ENCODE results near the gene IMPDH1.

Gene IMPDH1

DNA sequence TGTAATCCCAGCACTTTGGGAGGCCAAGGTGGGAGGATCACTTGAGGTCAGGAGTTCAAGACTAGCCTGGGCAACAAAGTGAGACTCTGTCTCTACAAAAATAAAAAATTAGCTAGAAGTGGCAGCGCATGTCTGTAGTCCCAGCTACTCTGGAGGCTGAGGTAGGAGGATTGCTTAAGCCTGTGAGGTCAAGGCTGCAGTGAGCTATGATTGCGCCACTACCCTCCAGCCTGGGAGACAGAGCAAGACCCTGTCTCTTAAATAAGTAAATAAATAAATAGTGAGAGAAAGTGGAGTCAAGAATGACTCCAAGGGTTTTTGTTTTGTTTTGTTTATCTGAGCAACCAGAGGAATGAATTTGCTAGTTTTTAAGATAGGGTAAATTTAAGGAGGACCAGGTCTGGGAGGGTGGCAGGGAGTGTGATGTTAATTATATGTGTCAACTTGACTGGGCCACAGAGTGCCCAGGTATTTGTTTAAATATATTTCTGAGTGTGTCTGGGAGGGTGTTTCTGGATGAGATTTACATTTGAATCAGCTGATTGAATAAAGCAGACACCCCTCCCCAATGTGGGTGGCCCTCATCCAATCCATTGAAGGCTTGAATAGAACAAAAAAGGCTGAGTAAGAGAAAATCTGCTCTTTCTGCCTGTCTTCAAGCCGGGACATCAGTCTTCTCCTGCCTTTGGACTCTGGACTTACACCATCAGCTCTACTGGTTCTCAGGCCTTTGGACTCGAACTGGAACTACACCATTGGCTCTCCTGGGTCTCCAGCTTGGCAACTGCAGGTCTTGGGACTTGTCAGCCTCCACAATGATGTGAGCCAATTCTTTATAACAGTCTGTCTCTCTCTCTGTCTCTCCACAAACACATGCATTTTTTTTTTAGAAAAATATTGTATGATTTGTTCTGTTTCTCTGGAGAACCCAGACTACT is 23.5 kb downstream of the IMPDH1 start:
- DNase-seq: no peak

- no peak for DNase-seq
Observed at GRCh38 chr7:128384726-128385125, 25.1 kb downstream of the IMPDH1 start.

DNA sequence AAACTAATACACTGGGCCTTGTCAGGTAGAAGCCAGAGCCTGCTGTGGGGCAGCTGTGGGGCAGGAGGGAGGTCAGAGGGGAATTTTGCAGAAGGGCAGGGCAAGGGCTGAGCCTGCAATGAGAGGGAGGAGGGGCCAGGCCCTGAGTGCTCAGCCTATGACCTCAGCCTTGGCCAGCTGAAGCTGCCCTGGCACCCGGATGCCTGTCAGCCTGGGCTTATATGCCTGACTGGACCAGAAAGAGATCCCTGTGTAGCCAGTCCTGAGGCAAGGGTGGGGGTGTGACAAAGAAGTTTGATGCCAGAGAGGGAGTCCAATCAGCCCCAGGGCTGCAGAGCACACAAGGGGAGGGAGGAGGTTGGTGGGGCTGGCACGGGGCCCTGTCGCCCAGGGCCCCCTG is 26.0 kb downstream of the IMPDH1 start:
- no peak for DNase-seq

DNA sequence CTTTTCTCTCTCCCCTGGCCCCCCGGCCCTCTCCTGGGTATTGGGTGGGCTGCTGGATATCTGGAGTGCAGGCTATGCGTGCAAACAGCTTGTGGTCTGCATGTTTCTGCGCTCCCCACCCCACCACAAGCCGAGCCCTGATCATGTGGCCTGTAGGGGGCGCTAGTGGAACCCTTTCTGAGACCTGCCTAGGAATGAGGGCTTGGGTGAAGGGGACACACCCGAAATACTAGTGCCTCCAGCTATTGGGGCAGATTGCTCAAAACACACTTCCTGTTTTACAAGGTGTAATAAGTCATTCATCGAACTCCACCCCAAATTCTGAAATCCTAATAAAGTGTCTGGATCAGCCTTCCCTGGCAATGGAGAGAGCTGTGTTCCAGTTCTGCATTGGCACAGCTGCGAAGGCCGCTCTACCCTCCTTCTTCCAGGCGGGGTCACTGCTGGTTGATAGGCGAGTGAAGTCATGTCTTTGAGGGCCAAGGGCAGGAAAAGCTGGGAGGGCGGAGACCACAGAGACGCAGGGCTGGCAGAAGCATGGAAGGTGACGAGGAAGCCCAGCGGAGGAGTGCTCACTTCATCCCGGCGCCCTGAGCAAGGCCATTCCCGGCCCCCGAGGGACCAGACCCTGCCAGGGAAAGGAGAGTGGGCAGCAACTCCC is 28.5 kb downstream of the IMPDH1 start:
- DNase-seq: no peak

GRCh38 chr7:128380483-128381106 is 29.2 kb downstream of the IMPDH1 start:
- no peak for DNase-seq

- DNase-seq: no peak
Observed at GRCh38 chr7:128379900-128380479, 29.8 kb downstream of the IMPDH1 start.

DNA sequence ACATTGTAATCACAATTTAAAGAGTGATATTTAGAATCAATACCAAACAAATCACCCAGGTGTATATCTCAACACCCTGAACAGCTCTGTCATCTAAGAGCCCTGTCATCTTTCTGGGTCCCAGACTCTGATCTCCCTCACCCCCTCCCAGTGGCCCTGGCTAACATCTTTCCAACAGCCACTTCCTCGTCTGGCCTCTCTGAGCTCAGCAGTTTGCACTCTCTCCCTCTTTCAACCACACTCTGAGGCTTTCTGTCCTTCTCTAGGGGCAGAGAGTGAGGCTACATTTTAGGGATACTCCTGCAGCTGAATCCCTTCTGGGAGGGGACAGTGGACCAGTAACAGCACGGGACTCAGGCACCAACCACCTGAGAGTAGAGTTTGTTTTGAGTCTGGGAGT is 31.1 kb downstream of the IMPDH1 start:
- no peak for DNase-seq

DNA sequence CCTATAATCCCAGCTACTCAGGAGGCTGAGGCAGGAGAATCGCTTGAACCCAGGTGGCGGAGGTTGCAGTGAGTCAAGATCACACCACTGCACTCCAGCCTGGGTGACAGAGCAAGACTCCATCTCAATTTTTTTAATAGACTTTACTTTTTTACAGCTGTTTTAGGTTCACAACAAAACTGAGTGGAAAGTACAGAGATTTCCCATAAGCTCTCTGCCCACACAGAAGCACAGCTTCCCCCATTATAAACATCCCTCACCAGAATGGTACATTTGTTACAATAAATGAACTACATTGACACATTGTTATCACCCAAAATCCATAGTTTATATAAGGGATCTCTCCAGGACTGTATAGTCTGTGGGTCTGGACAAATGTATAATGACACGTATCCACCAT is 33.7 kb downstream of the IMPDH1 start:
- DNase-seq: no peak

- no peak for DNase-seq
Observed at GRCh38 chr7:128374041-128374440, 35.7 kb downstream of the IMPDH1 start.

- no peak for DNase-seq
Observed at GRCh38 chr7:128373606-128374005, 36.2 kb downstream of the IMPDH1 start.

DNA sequence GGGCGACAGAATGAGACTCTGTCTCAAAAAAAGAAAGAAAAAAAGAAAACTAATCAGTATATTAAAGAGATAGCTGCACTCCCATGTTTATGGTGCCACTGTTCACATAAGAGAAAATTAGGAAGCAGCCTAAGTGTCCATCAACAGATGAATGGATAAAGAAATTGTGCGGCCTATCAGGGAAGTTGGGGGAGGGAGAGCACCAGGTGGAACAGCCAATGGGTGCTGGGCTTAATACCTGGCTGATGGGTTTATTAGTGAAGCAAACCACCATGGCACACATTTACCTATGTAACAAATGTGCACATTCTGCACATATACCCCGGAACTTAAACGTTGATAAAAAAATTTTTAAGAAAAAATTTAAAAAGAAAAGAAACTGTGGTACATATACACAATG is 39.3 kb downstream of the IMPDH1 start:
- DNase-seq: no peak

GRCh38 chr7:128366986-128367385 is 42.8 kb downstream of the IMPDH1 start:
- DNase-seq: no peak

DNA sequence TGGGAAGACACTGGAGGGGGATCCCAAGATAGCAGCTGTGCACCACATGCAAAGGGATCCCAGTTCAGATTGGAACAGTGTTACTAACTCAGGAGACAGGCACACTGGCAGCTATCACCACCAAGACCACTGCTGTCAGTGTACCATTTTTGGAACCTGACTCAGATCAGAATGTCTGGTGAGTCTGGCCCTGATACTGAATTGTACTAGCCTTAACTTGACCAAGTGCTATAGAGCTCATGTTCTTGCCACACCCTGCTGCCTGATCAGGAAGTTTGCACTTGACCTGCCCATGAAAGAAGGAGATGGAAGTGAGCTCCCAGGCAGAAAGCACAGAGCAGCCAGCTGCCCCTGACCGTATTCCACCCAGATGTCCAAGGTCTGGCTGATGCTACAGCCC is 43.5 kb downstream of the IMPDH1 start:
- no peak for DNase-seq

DNA sequence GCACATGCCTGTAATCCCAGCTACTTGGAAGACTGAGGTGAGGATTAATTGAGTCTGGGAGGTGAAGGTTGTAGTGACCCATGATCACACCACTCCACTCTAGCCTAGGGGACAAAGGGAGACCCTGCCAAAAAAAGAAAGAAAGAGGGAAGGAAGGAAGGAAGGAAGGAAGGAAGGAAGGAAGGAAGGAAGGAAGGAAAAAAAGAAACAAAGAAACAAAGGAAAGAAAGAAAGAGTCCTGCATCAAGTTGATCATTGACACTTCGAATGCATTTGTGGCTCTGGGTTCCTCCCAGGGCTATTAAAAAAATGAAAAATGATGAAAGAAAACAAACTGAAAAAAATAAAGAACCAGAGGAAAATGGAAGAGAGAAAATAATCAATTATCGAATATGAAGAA is 44.4 kb downstream of the IMPDH1 start:
- no peak for DNase-seq

DNA sequence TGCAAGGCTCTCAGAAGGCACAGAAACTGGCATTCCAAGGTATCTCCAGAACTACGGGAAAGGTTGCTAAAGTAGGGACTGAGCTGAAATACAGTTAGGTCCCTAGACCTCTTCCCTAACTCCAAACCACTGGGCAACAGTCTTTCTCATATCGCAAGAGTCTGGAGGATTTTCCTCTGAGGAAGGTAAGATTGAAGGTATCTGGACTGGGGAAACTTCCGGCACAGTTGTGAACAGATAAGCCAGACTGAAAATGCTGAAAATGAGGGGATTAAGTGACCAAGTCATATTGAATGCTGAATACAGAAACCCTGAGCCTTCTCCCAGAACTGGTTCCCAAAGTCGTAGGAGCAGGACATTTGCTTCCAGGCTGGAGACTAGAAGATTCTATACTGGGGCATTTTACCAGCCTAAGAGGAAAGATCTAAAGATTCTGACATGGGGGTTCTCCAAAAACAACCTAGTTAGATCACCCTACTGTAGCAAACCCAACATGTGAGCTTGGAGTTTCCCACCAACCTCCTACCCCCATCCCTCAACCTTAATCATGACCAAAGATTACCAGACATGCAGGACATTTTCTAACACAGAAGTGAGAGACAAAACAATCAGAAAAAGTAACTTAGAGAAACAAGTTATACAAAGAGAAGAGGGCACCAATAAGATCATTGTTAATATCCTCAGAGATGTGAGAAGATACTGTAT is 45.5 kb downstream of the IMPDH1 start:
- DNase-seq: no peak

DNA sequence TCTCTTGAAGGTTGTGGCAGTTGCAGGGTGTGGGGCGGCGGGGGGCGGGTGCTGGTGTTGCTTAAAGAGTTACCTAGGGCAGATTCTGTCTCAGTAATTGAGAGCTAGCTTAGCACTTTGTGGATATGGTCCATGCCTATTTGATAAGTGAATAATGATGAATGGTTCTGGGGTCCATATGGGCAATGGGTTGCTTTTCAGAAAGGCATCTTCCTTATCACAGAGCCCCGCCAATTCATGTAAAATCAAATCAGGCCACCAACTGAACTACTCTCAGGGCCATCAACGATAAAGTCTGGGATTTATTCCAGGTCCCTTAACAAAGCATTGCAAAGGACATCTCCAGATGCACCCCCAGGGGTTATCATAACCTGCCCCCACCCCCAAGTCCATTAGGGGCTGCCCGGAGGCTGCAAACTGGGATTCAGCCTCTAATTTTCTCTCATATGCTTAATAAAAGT is 46.5 kb downstream of the IMPDH1 start:
- no peak for DNase-seq

DNA sequence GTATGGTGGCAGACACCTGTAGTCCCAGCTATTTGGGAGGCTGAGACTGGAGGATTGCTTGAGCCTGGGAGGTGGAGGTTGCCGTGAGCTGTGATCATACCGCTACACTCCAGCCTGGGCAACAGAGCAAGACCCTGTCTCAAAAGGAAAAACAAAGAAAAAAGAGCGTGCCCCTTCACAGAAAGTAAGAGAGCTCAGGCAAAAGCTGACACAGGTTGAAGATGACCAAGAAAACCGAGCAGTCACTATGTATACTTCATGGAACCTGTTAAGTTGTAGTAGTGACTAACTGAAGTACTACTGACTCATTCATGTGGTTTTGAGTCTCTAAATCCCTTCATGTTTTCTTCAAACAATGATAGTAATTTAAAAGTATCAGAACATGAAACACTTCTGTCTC is 47.1 kb downstream of the IMPDH1 start:
- DNase-seq: no peak

DNA sequence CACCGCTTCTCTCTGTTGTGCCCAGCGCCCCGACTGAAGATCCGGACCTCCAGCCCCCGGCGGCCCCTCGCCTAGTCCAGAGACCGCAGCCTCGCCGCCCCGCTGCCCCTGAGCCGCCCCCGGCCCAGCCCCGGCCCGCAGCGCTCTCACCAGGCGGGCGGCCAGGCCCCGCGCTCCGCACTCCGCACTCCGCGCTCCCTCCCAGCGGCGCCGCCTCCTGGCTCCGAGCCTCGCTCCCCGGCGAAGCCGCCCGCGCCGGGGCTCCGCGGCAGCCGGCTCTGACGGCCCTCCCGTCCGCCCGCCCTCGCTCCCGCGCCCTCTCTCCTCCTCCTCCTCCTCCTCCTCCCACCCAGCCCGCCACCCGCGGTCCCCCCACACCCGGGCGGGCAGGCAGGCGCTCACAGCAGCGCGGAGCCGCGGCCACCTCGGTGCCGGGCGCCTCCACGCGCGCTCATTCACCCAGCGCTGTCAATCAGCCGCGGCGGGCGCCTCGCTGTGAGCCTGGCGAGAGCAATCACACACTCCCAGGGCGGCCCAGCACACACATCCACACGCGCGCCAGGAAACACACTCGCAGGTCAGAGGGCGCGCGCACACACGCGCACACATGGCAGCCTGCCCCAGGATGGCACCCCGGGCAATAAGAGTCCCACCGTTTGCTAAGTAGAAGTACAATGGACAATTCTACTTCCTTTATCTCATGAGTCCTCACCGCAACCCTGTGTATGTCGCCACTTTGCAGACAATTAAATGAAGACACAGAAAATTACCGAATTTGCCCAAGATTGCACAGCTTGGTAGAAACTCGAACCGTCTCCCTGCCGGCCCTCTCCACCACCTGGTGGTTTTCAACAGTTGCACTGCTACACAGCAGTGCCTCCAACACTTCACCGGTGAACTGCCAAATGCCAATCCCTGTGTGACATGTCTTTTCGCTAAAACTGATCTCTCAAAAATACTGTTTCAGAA is 48.1 kb downstream of the IMPDH1 start, which contains the start of gene PRRT4:
TSS of gene PRRT4 (minus strand) at position 280 of the 969 bp plus-strand sequence.
- DNase-seq: no peak

DNA sequence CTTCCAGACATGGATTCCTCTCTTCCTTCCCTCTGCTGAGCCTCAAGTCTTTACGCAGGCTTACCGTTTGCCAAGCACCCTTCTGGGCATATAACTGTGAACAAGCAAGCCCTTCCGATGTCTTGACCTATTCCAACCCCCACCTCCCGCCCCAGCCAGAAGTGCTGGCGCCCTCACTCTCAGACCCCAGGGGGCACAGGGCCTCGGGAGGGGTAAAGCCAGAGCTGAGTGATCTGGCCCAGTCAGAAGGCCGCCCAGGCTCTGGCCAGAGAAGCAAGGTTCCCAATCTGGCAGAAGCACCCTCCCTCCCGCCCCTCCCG is 49.5 kb downstream of the IMPDH1 start:
- DNase-seq: no peak

- DNase-seq: no peak
Observed at GRCh38 chr7:128359939-128360338, 49.8 kb downstream of the IMPDH1 start.

- no peak for DNase-seq
Observed at GRCh38 chr7:128359336-128359735, 50.4 kb downstream of the IMPDH1 start.

DNA sequence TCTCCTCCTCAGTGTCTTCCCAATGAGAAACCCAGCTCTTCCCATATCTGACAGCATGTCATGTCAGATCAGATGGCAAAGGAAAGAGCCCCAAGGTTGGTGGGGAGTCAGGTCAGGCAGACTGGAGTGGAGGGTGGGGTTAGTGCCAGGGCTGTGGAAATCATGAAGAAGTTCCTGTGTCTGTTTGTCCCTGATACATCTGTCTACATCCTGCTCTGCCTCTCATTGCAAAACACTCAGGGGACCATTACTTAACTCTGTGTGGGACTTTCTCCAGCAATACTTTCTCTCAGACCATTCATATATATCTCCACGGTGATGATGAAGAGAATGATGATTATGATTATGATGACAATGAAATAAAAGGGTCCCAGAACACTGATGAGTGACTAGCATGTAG is 51.5 kb downstream of the IMPDH1 start:
- no peak for DNase-seq

Data from NCI-H526 treated with DMSO at 0.1 percent for 48 hours (cell line).